Mononuclear cell (primary cell): ENCODE measurements around the gene TCEANC2. TPM values are rescaled to one million over a fixed set of nuclear protein-coding genes. Genes with fewer than 3 reads are reported as not detected.

Experiments
- H3K27me3 ChIP-seq: 2 replicates; pipeline ENCODE4 v1.6.0; 2011; ENCODE audit warnings: low read length, control low read depth; ENCODE audit not compliant: insufficient read depth
- H3K4me1 ChIP-seq: 2 replicates; pipeline ENCODE4 v1.5.1; 2011; ENCODE audit warnings: mild to moderate bottlenecking, low read length, control low read depth; ENCODE audit not compliant: insufficient read depth
- H3K4me3 ChIP-seq: 2 replicates; pipeline ENCODE4 v1.5.1; 2011; ENCODE audit warnings: mild to moderate bottlenecking, low read length, moderate library complexity
- H3K9me3 ChIP-seq: 2 replicates; pipeline ENCODE4 v1.5.1; 2011; ENCODE audit warnings: low read depth, mild to moderate bottlenecking, control low read depth, low read length
- total RNA-seq: library from RNA; depleted of rRNA; stranded (reverse); fragments of >200 nt; gene quantifications from one replicate; pipeline ENCODE4 v1.2.3, GENCODE V29; 2012

The TCEANC2 gene
- total RNA-seq, 1 donor: 1.0 TPM

DNA sequence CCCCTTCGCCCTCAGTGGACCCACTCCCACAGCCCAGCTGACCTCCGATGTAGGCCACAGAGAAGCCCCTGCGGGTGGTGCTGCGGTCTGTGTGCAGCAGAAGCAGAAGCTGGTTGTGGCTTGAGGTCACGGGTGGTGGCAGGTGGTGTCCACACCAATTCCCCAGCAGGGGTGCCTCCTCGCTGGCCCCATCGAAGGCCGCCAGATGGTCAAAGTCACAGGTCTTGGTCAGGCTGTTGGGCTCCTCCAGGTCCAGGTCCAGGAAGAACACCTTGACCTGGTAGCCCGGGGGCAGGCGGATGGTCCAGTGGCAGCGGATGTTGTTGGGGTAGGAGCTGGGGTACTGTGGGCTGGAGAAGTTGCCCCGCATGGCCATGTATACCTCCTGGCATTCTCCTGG, 86.3 kb downstream of the TCEANC2 start:
- no peaks in the 10 kb centered on the region for H3K27me3 ChIP-seq
- H3K4me3 ChIP-seq: no peak overlapping the region
- no peaks in the 10 kb centered on the region for H3K9me3 ChIP-seq
- no peaks in the 10 kb centered on the region for H3K4me1 ChIP-seq

DNA sequence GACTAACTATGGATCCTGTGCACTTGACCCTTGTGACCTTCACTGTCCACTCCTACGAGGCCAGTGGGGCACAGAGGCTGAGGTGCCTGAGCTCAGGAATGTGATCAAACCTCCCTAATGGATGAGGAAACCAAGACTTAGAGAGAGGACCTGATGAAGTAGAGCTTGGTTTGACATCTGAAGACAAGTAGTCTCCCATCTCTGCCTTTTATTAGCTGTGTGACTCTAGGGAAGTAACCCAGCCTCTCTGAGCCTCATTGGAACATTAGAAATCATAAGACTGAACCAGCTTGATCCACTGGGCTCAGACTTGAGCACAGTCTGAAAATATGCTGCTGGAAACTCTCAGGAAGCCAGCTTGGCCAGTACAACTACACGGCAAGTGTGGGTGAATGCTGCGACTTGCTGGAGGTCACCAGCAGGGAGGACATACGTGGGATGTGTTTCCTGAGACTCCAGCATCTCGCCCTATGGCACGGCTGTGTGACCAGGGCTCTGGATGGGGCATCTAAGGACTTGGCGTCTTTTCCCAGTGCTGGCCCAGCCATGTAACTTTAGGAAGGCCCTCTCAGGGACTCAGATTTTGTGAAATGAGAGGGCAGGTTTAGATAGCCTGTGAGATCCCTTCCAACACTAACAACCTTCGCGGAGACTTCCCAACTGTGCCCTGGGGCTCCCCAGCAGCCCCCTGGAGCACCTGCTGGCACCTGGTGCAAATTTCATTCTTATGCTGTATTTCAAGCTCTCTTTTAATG, 88.9 kb downstream of the TCEANC2 start:
- Histone ChIP-seq H3K4me1 (no peaks in the 10 kb centered on the region), H3K4me3 (no peak overlapping the region), H3K27me3 (no peaks in the 10 kb centered on the region)

DNA sequence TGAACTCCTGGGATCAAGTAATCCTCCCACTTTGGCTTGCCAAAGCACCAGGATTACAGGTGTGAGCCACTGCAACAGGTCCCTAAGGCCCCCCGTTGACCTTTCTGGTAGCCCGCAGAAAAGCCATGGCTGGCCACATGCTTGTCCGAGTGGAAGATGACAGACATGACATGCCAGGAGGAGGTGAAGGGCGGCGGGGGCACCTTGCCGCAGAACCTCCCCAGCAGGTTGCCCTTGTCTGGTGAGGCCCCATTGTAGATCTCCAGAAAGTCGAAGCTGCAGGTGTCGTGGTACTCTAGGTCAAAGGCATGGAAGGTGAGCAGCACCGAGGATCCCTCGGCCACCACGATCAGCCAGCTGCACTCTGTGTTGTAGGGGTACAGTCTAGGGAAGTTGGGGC, 91.0 kb downstream of the TCEANC2 start:
- H3K27me3 ChIP-seq: no peaks in the 10 kb centered on the region
- no peaks in the 10 kb centered on the region for H3K4me1 ChIP-seq
- no peaks in the 10 kb centered on the region for H3K9me3 ChIP-seq
- no peak overlapping the region for H3K4me3 ChIP-seq

More for the DNA sequence above, 88.9 kb downstream of the TCEANC2 start:
- H3K9me3 ChIP-seq: no peaks in the 10 kb centered on the region

DNA sequence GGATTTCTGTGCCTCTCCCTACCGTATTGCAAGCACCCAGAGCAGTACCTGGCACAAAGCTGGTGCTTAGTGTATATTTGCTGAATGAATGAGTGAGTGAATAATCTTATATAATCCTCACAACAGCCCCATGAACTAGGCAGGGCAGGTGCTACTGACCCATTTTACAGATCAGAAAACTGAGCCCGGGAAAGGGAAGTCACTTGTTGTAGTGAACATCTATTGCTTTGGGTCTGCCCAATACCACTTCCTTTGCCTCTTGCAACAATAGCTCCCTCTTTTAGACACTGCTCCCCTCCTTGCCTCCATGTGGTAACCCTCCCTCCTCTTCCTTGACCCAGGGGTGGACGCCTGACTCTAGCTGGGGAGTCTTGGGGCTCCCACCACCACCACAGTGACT, 96.3 kb downstream of the TCEANC2 start:
- no peaks in the 10 kb centered on the region for H3K27me3 ChIP-seq
- no peaks in the 10 kb centered on the region for H3K4me1 ChIP-seq
- H3K9me3 ChIP-seq: no peaks in the 10 kb centered on the region
- no peak overlapping the region for H3K4me3 ChIP-seq

DNA sequence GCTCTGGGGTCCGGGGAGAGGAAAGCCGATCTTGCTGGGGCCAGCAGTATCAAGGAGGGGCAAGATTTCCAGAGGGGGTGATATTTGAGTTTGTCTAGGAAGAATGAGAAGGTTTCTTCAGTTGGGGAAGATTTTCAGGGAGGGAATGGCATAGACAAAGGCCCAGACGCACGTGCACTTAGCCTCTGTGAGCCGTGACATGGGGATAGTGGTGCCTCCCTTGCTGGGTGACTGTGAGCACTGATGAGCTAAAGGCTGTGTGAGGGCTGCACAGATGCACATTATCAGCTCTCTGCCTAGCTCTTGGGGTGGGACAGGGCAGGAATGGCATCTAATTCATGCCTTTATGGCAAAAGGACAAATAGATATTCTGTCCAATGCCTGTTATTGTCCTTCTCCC, 97.6 kb downstream of the TCEANC2 start:
- no peaks in the 10 kb centered on the region for H3K4me1 ChIP-seq
- H3K27me3 ChIP-seq: no peaks in the 10 kb centered on the region
- H3K4me3 ChIP-seq: no peak overlapping the region
- H3K9me3 ChIP-seq: no peaks in the 10 kb centered on the region

DNA sequence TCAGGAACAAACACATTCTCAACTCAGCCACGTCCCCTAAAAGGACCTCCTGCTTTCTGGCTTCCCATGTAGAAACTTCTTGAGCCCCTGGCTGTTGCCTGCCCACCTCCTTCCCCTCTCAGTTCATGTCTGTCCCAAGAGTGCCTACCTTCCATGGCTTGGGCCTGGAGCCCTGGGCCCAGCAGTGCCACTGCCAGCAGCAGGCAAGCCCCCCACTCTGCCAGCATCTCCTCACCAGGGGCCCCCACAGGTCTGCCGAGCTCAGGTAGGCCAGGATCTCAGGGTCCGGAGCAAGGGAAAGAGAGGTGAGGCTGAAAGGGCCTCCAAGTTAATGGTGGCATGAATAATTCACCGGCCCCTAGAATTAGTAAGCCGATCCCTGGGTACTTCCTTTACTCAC, 99.3 kb downstream of the TCEANC2 start, which contains the start of gene CDCP2:
CDCP2 (minus strand) TSS at position 305 of the 400 bp plus-strand sequence; CDS start at position 227, 78 bp downstream.
- H3K9me3 ChIP-seq: no peaks in the 10 kb centered on the region
- no peak within 1 kb of the TSS for H3K4me3 ChIP-seq
- H3K27me3 ChIP-seq: no peaks in the 10 kb centered on the region
- no peaks in the 10 kb centered on the region for H3K4me1 ChIP-seq

DNA sequence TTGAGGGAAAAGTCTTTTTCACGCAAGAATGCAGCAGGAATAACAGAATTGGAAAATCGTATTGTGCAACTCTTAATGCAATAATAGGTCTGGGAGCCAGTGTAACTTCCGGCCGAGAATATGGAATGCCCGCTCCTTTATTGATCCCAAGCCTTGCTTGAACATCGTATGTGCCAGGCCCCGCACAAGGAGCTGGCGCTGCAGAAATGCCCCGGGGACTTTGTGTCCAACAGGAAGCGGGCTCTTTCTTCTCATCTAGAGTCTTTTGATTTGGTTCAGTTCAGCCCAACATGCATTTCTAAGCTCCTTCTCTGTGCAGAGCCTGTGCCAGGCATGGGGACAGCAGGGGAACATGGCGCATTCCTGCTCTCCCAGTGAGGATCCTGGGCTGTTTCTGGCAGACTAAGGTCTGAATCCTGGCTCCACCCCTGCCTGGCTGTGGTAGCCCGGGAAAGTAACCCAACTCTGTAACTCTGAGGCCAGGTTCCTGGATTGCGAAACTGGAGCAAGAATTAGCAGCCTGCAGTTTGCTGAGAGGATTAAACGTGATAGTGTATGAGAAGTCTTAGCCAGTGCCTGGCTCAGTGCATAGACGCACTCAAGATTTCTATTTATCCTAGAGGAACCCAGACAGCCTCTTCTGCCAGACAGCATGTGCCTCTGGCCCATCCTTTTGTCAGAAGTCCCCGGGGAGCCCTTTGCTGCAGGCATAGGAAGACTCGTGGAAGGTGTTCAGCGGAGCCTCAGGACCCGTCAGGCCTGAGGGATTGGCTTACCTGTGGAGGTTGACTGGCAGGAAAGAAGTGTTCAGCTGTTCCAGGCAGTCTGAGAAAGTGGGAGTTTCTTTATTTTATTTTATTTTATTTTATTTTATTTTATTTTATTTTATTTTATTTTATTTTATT, 100.4 kb downstream of the TCEANC2 start:
- H3K9me3 ChIP-seq: no peaks in the 10 kb centered on the region
- no peak overlapping the region for H3K4me3 ChIP-seq

More for the DNA sequence above, 100.4 kb downstream of the TCEANC2 start:
- Histone ChIP-seq H3K27me3 (no peaks in the 10 kb centered on the region), H3K4me1 (no peaks in the 10 kb centered on the region)

Other genes starting within 250 kb of the TCEANC2 start
- gene NDC1, start 215.3 kb upstream of the TCEANC2 start, total RNA-seq: 6.6 TPM
- 11.4 TPM for gene YIPF1, start 163.8 kb upstream of the TCEANC2 start, total RNA-seq
- 0.21 TPM for gene DIO1, start 159.4 kb upstream of the TCEANC2 start, total RNA-seq
- gene IFT25, start 107.9 kb upstream of the TCEANC2 start, total RNA-seq: 16.3 TPM
- gene LRRC42, start 107.3 kb upstream of the TCEANC2 start, total RNA-seq: 7.1 TPM
- not detected for gene LDLRAD1, start 35.4 kb upstream of the TCEANC2 start, total RNA-seq
- gene TMEM59, start 404 bp upstream of the TCEANC2 start, total RNA-seq: 186 TPM
- gene CDCP2, start 99.4 kb downstream of the TCEANC2 start, total RNA-seq: 0.10 TPM
- gene CYB5RL, start 146.4 kb downstream of the TCEANC2 start, total RNA-seq: 1.0 TPM
- 28.5 TPM for gene MRPL37, start 146.6 kb downstream of the TCEANC2 start, total RNA-seq